ENCODE results near the gene GPR176. TPM values are rescaled to one million over a fixed set of nuclear protein-coding genes. Genes with fewer than 3 reads are reported as not detected.

Gene GPR176
- total RNA-seq = 10 to 100 TPM in 6 of 8 experiments, 1 to 10 TPM in 2; 7.5 to 48.8 (median 14.0) TPM

GRCh38 chr15:39919748-39920509 lies at the start of gene GPR176:
TSS of gene GPR176 (minus strand) at chr15:39920266. CDS start at chr15:39920026, 240 bp downstream.
- peak; percentile 42 to 77 (median 57) for ATAC-seq (replicated peaks in 6 of 8)
- 0 to 5% (median 0%) methylated on average over 3 to 10 of the region's 84 CpGs; no CpG with 5 or more reads in 6 of the 10 experiments for WGBS, 10 experiments
- Histone ChIP-seq H3K4me3 (peak within 1 kb of the TSS; percentile 37 to 45 (median 40)), H3K4me1 (replicated peaks in 1 of 2) (peaks cover 0 to 3% of the 10 kb centered on the region in 2 donors), H3K27ac (peak within 1 kb of the TSS; percentile 37 to 38)
- in situ Hi-C loops (cut with MboI; ENCODE audit: low pct_unique_long_range_greater_than_20kb in 2 of 9, low sequenced_read_pairs in 9 of 9, unreplicated experiment in 9 of 9) = loop anchor here in 2 of 9 experiments (25.0 kb wide), 2 partner anchors 108 to 133 kb away; partner anchors contain the start of gene FSIP1 (in 1 of the 2)

GRCh38 chr15:39969002-39969394 lies 48.9 kb upstream of the GPR176 start:
- WGBS, 10 experiments = 69 to 100% (median 100%) methylated on average over 1 to 2 of the region's 2 CpGs; no CpG with 5 or more reads in 3 of the 10 experiments
- Histone ChIP-seq H3K4me3 (no peak overlapping the region), H3K4me1 (replicated peaks in 1 of 2) (no peaks in the 10 kb centered on the region), H3K27ac (no peak overlapping the region)
- no peak for ATAC-seq (replicated peaks in 6 of 8)
- in situ Hi-C loops (cut with MboI; ENCODE audit: low pct_unique_long_range_greater_than_20kb in 2 of 9, low sequenced_read_pairs in 9 of 9, unreplicated experiment in 9 of 9) = loop anchor here in 2 of 9 experiments (25.0 kb wide), 1 partner anchor 182 kb away; the partner anchor contains the start of gene FSIP1 (in 2 of the 2)

- in situ Hi-C loops (cut with MboI; ENCODE audit: low pct_unique_long_range_greater_than_20kb in 2 of 9, low sequenced_read_pairs in 9 of 9, unreplicated experiment in 9 of 9) = loop anchor here in 2 of 9 experiments (25.0 kb wide), 1 partner anchor 181 kb away; the partner anchor contains the start of gene FSIP1 (in 2 of the 2)
- no peaks in the 10 kb centered on the region for H3K4me1 ChIP-seq (replicated peaks in 1 of 2)
- WGBS, 10 experiments = 94 to 100% (median 100%) methylated on average over 1 to 3 of the region's 3 CpGs
- no peak overlapping the region for H3K4me3 ChIP-seq
- H3K27ac ChIP-seq = no peak overlapping the region
- no peak for ATAC-seq (replicated peaks in 6 of 8)
These were observed 48.4 kb upstream of the GPR176 start for GRCh38 chr15:39968273-39969001.

GRCh38 chr15:39966521-39966920 lies 46.5 kb upstream of the GPR176 start:
- Histone ChIP-seq H3K27ac (no peak overlapping the region), H3K4me3 (no peak overlapping the region), H3K4me1 (replicated peaks in 1 of 2) (no peaks in the 10 kb centered on the region)
- ATAC-seq (replicated peaks in 6 of 8) = no peak
- WGBS, 10 experiments = 68 to 100% (median 91%) methylated on average over 1 to 2 of the region's 2 CpGs
- in situ Hi-C loops (cut with MboI; ENCODE audit: low pct_unique_long_range_greater_than_20kb in 2 of 9, low sequenced_read_pairs in 9 of 9, unreplicated experiment in 9 of 9) = loop anchor here in 2 of 9 experiments (25.0 kb wide), 1 partner anchor 179 kb away; the partner anchor contains the start of gene FSIP1 (in 2 of the 2)

GRCh38 chr15:39963786-39964185 lies 43.7 kb upstream of the GPR176 start:
- H3K4me1 ChIP-seq (replicated peaks in 1 of 2) = no peaks in the 10 kb centered on the region
- H3K4me3 ChIP-seq = no peak overlapping the region
- H3K27ac ChIP-seq = no peak overlapping the region
- ATAC-seq (replicated peaks in 6 of 8) = peak in 3 of 8 experiments; percentile 48 to 83 (median 60)
- in situ Hi-C loops (cut with MboI; ENCODE audit: low pct_unique_long_range_greater_than_20kb in 2 of 9, low sequenced_read_pairs in 9 of 9, unreplicated experiment in 9 of 9) = loop anchor here in 2 of 9 experiments (25.0 kb wide), 1 partner anchor 176 kb away; the partner anchor contains the start of gene FSIP1 (in 2 of the 2)
- 0 to 95% (median 80%) methylated on average over 1 to 2 of the region's 2 CpGs for WGBS, 10 experiments

- no peak overlapping the region for H3K4me3 ChIP-seq
- no peaks in the 10 kb centered on the region for H3K4me1 ChIP-seq (replicated peaks in 1 of 2)
- no peak for ATAC-seq (replicated peaks in 6 of 8)
- H3K27ac ChIP-seq = no peak overlapping the region
- in situ Hi-C loops (cut with MboI; ENCODE audit: low pct_unique_long_range_greater_than_20kb in 2 of 9, low sequenced_read_pairs in 9 of 9, unreplicated experiment in 9 of 9) = loop anchor here in 2 of 9 experiments (25.0 kb wide), 1 partner anchor 174 kb away; the partner anchor contains the start of gene FSIP1 (in 2 of the 2)
- 100% methylated on average over 1 of the region's 1 CpG; no CpG with 5 or more reads in 9 of the 10 experiments for WGBS, 10 experiments
These were observed 41.0 kb upstream of the GPR176 start for GRCh38 chr15:39961051-39961450.

- H3K27ac ChIP-seq = no peak overlapping the region
- WGBS, 10 experiments = 84 to 100% (median 100%) methylated on average over 1 to 3 of the region's 3 CpGs; no CpG with 5 or more reads in 6 of the 10 experiments
- H3K4me1 ChIP-seq (replicated peaks in 1 of 2) = no peaks in the 10 kb centered on the region
- ATAC-seq (replicated peaks in 6 of 8) = no peak
- H3K4me3 ChIP-seq = no peak overlapping the region
- in situ Hi-C loops (cut with MboI; ENCODE audit: low pct_unique_long_range_greater_than_20kb in 2 of 9, low sequenced_read_pairs in 9 of 9, unreplicated experiment in 9 of 9) = loop anchor here in 2 of 9 experiments (25.0 kb wide), 1 partner anchor 173 kb away; the partner anchor contains the start of gene FSIP1 (in 2 of the 2)
These were observed 40.3 kb upstream of the GPR176 start for GRCh38 chr15:39960411-39960810.

GRCh38 chr15:39959411-39959810 lies 39.3 kb upstream of the GPR176 start:
- Histone ChIP-seq H3K27ac (no peak overlapping the region), H3K4me3 (no peak overlapping the region), H3K4me1 (replicated peaks in 1 of 2) (no peaks in the 10 kb centered on the region)
- in situ Hi-C loops (cut with MboI; ENCODE audit: low pct_unique_long_range_greater_than_20kb in 2 of 9, low sequenced_read_pairs in 9 of 9, unreplicated experiment in 9 of 9) = loop anchor here in 2 of 9 experiments (25.0 kb wide), 1 partner anchor 172 kb away; the partner anchor contains the start of gene FSIP1 (in 2 of the 2)
- no peak for ATAC-seq (replicated peaks in 6 of 8)
- 69 to 100% (median 90%) methylated on average over 1 of the region's 1 CpG; no CpG with 5 or more reads in 1 of the 10 experiments for WGBS, 10 experiments

- Histone ChIP-seq H3K4me3 (no peak overlapping the region), H3K27ac (no peak overlapping the region), H3K4me1 (replicated peaks in 1 of 2) (no peaks in the 10 kb centered on the region)
- in situ Hi-C loops (cut with MboI; ENCODE audit: low pct_unique_long_range_greater_than_20kb in 2 of 9, low sequenced_read_pairs in 9 of 9, unreplicated experiment in 9 of 9) = loop anchor here in 2 of 9 experiments (25.0 kb wide), 1 partner anchor 170 kb away; the partner anchor contains the start of gene FSIP1 (in 2 of the 2)
- WGBS, 10 experiments = 44 to 100% (median 58%) methylated on average over 1 of the region's 1 CpG; no CpG with 5 or more reads in 4 of the 10 experiments
- ATAC-seq (replicated peaks in 6 of 8) = peak in 1 of 8 experiments; percentile 20
These were observed 37.4 kb upstream of the GPR176 start for GRCh38 chr15:39957481-39957880.

GRCh38 chr15:39953521-39953920 lies 33.5 kb upstream of the GPR176 start:
- in situ Hi-C loops (cut with MboI; ENCODE audit: low pct_unique_long_range_greater_than_20kb in 2 of 9, low sequenced_read_pairs in 9 of 9, unreplicated experiment in 9 of 9) = loop anchor here in 2 of 9 experiments (25.0 kb wide), 1 partner anchor 166 kb away; the partner anchor contains the start of gene FSIP1 (in 2 of the 2)
- WGBS, 10 experiments = 59 to 100% (median 95%) methylated on average over 1 to 4 of the region's 4 CpGs; no CpG with 5 or more reads in 1 of the 10 experiments

GRCh38 chr15:39951561-39951960 lies 31.5 kb upstream of the GPR176 start:
- WGBS, 10 experiments = 62 to 100% (median 97%) methylated on average over 1 to 6 of the region's 7 CpGs

More at GRCh38 chr15:39953521-39953920, 33.5 kb upstream of the GPR176 start:
- Histone ChIP-seq H3K4me1 (replicated peaks in 1 of 2) (no peaks in the 10 kb centered on the region), H3K27ac (no peak overlapping the region), H3K4me3 (no peak overlapping the region)
- ATAC-seq (replicated peaks in 6 of 8) = no peak

GRCh38 chr15:39948817-39949216 lies 28.8 kb upstream of the GPR176 start:
- H3K4me3 ChIP-seq = no peak overlapping the region
- 78 to 100% (median 93%) methylated on average over 2 to 5 of the region's 5 CpGs for WGBS, 10 experiments
- H3K4me1 ChIP-seq (replicated peaks in 1 of 2) = no peaks in the 10 kb centered on the region
- in situ Hi-C loops (cut with MboI; ENCODE audit: low pct_unique_long_range_greater_than_20kb in 2 of 9, low sequenced_read_pairs in 9 of 9, unreplicated experiment in 9 of 9) = no loop called here
- no peak overlapping the region for H3K27ac ChIP-seq
- peak in 2 of 8 experiments; percentile 29 to 54 for ATAC-seq (replicated peaks in 6 of 8)

More at GRCh38 chr15:39951561-39951960, 31.5 kb upstream of the GPR176 start:
- H3K4me3 ChIP-seq = no peak overlapping the region
- no peak overlapping the region for H3K27ac ChIP-seq
- in situ Hi-C loops (cut with MboI; ENCODE audit: low pct_unique_long_range_greater_than_20kb in 2 of 9, low sequenced_read_pairs in 9 of 9, unreplicated experiment in 9 of 9) = loop anchor here in 2 of 9 experiments (25.0 kb wide), 1 partner anchor 164 kb away; the partner anchor contains the start of gene FSIP1 (in 2 of the 2)
- ATAC-seq (replicated peaks in 6 of 8) = no peak
- H3K4me1 ChIP-seq (replicated peaks in 1 of 2) = no peaks in the 10 kb centered on the region

Data from motor neuron (in vitro differentiated cells).